ENCODE measurements around the gene ITPRIPL1.
A peak's percentile ranks its signal among the peaks of the same experiment; 100 is the strongest.
"Not testable (repeated sequence)": the region's sequence is repeated elsewhere in the genome, so short reads cannot be mapped to it uniquely, and the experiment has no call there.

Gene ITPRIPL1

GRCh38 chr2:96325041-96325883 lies at the start of gene ITPRIPL1:
ITPRIPL1 (plus strand) TSS chr2:96325317; CDS start chr2:96325840, 523 bp downstream.
- DNase-seq (ENCODE audit: low spot score), result peak; percentile 81

- DNase-seq (ENCODE audit: low spot score), result no peak
Observed at GRCh38 chr2:96276787-96277499, 48.2 kb upstream of the ITPRIPL1 start.

- DNase-seq (ENCODE audit: low spot score), result no peak
Observed at GRCh38 chr2:96287273-96287856, 37.8 kb upstream of the ITPRIPL1 start.

GRCh38 chr2:96291751-96292150 lies 33.4 kb upstream of the ITPRIPL1 start:
- DNase-seq (ENCODE audit: low spot score), result no peak

GRCh38 chr2:96294271-96294670 lies 30.8 kb upstream of the ITPRIPL1 start:
- DNase-seq (ENCODE audit: low spot score), result not testable (repeated sequence)

- no peak for DNase-seq (ENCODE audit: low spot score)
Observed at GRCh38 chr2:96296925-96297324, 28.2 kb upstream of the ITPRIPL1 start.

GRCh38 chr2:96301865-96302264 lies 23.3 kb upstream of the ITPRIPL1 start:
- DNase-seq (ENCODE audit: low spot score), result no peak

GRCh38 chr2:96304606-96305005 lies 20.5 kb upstream of the ITPRIPL1 start:
- DNase-seq (ENCODE audit: low spot score), result no peak

- peak; percentile 94 for DNase-seq (ENCODE audit: low spot score)
Observed at GRCh38 chr2:96305091-96305978, 19.8 kb upstream of the ITPRIPL1 start, which contains the start of gene SNRNP200. SNRNP200 (minus strand) TSS chr2:96305546; CDS start chr2:96305437, 109 bp downstream.

- DNase-seq (ENCODE audit: low spot score), result no peak
Observed at GRCh38 chr2:96305979-96306308, 19.2 kb upstream of the ITPRIPL1 start.

GRCh38 chr2:96306370-96306769 lies 18.7 kb upstream of the ITPRIPL1 start:
- DNase-seq (ENCODE audit: low spot score), result no peak

GRCh38 chr2:96308248-96308647 lies 16.9 kb upstream of the ITPRIPL1 start:
- DNase-seq (ENCODE audit: low spot score), result no peak

- no peak for DNase-seq (ENCODE audit: low spot score)
Observed at GRCh38 chr2:96315005-96315399, 10.1 kb upstream of the ITPRIPL1 start.

- DNase-seq (ENCODE audit: low spot score), result no peak
Observed at GRCh38 chr2:96315400-96316071, 9.6 kb upstream of the ITPRIPL1 start.

- no peak for DNase-seq (ENCODE audit: low spot score)
Observed at GRCh38 chr2:96316999-96317398, 8.1 kb upstream of the ITPRIPL1 start.

- DNase-seq (ENCODE audit: low spot score), result no peak
Observed at GRCh38 chr2:96317584-96317997, 7.5 kb upstream of the ITPRIPL1 start.

GRCh38 chr2:96318723-96319122 lies 6.4 kb upstream of the ITPRIPL1 start:
- DNase-seq (ENCODE audit: low spot score), result no peak

GRCh38 chr2:96319396-96319795 lies 5.7 kb upstream of the ITPRIPL1 start:
- no peak for DNase-seq (ENCODE audit: low spot score)

GRCh38 chr2:96320326-96320725 lies 4.8 kb upstream of the ITPRIPL1 start:
- no peak for DNase-seq (ENCODE audit: low spot score)

GRCh38 chr2:96320728-96321622 lies 4.1 kb upstream of the ITPRIPL1 start:
- peak; percentile 70 for DNase-seq (ENCODE audit: low spot score)

Measured in D341Med (cell line).